ENCODE data around the gene EPS8L2.

Gene EPS8L2

DNA sequence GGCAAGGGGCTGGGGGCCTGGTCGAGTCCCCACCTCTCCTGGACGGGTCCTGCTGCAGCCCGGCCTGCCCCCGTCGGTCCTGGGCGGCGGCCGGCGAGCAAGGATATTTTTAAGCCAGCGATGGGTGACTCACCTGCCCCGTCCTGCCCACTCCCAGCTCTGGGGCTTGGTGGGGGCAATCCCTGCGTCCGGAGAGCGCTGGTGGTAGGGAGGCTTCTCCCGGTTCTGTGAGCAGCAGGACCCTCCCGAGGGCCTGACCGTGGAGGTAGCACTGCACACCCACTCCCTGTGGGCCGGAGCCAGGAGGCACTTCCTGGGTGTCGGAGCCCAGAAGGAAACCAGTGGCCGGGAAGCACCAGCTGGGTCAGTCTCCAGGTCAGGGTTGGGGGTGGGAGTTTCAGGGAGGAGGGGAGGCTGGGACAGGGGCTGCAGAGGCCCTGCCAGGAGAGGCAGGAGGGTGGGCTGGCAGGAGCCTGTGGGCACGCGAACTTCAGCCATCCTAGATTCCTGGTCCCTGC is 467 bp downstream of the EPS8L2 start:
- no peaks in the 10 kb centered on the region for H4K20me1 ChIP-seq (ENCODE audit: insufficient read depth, low read length, poor library complexity, severe bottlenecking)
- no peak overlapping the region for H3K4me2 ChIP-seq (ENCODE audit: low read depth, low read length, poor library complexity, severe bottlenecking)
- no peak overlapping the region for H3K4me3 ChIP-seq (ENCODE audit: low read length, poor library complexity, severe bottlenecking)
- H3K9ac ChIP-seq (ENCODE audit: low read depth, low read length, poor library complexity, severe bottlenecking), result no peak overlapping the region
- H3K79me2 ChIP-seq (ENCODE audit: insufficient read depth, low read length), result no peaks in the 10 kb centered on the region
- TF ChIP-seq EZH2phosphoT487 (IDR thresholded peaks at IDR 0.05; ENCODE audit: borderline replicate concordance) (no peak), CTCF (conservative IDR thresholded peaks at IDR 0.05; ENCODE audit: low read length) (no peak)
- no peak overlapping the region for H2AFZ ChIP-seq (ENCODE audit: low read length)
- no peaks in the 10 kb centered on the region for H3K27me3 ChIP-seq (ENCODE audit: insufficient read depth, low read length, poor library complexity, severe bottlenecking)
- H3K9me3 ChIP-seq (ENCODE audit: insufficient read depth, low read depth, low read length), result no peaks in the 10 kb centered on the region
- peaks cover 32% of the 10 kb centered on the region for H3K4me1 ChIP-seq (ENCODE audit: insufficient read depth, low read length, poor library complexity, severe bottlenecking)
- H3K36me3 ChIP-seq (ENCODE audit: insufficient read depth, low read length), result no peaks in the 10 kb centered on the region
- no peaks in the 10 kb centered on the region for H3F3A ChIP-seq (ENCODE audit: low read depth)
- H3K9me2 ChIP-seq (replicated peaks; ENCODE audit: low read depth, low read length), result no peaks in the 10 kb centered on the region

DNA sequence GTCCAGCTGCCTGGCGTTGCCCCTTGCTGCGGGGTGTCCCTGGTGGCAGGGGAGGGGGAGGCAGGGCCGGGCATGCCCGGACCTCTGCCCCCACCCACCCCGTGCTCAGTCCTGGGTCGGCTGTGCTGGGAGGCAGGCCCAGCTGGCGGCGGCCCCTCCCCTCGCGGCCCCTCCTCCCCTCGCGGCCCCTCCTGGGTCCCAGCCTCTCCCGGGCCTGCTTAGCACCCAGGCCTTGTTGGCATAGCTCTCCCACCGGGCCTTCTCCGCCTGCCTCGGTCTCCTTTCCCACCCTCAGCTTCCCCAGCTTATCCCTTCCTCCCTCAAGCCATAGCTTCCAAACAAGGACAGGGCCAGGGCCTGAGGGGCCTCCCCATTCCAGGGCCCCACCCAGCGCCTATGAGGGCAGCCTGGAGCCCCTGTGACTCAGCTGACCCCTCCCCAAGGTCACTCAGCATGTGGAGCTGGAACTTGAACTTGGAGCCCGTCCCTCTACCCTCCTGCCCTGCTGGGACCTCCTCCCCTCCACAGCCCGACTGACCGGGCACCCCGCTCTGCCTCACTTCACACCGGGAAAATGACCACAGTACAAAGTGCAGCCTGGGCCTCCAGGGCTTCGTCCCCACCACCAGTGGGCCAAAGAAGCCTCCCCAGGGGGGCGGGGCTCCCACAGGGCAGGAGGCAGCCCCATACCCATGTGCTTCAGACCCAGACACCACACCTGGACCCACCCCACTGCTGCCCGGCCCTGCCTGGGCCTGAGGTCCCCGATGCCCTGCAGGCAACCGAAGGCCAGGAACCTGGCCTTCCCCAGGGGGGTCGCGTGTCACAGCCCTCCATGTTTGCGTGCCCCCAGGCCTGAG is 1.2 kb downstream of the EPS8L2 start:
- no peak overlapping the region for H3K4me3 ChIP-seq (ENCODE audit: low read length, poor library complexity, severe bottlenecking)
- no peak overlapping the region for H2AFZ ChIP-seq (ENCODE audit: low read length)
- no peak overlapping the region for H3K4me2 ChIP-seq (ENCODE audit: low read depth, low read length, poor library complexity, severe bottlenecking)
- H4K20me1 ChIP-seq (ENCODE audit: insufficient read depth, low read length, poor library complexity, severe bottlenecking), result no peaks in the 10 kb centered on the region
- no peaks in the 10 kb centered on the region for H3K27me3 ChIP-seq (ENCODE audit: insufficient read depth, low read length, poor library complexity, severe bottlenecking)
- peaks cover 31% of the 10 kb centered on the region for H3K4me1 ChIP-seq (ENCODE audit: insufficient read depth, low read length, poor library complexity, severe bottlenecking)
- no peaks in the 10 kb centered on the region for H3K36me3 ChIP-seq (ENCODE audit: insufficient read depth, low read length)
- H3K9ac ChIP-seq (ENCODE audit: low read depth, low read length, poor library complexity, severe bottlenecking), result no peak overlapping the region
- no peak for TF ChIP-seq CTCF (conservative IDR thresholded peaks at IDR 0.05; ENCODE audit: low read length)
- TF ChIP-seq EZH2phosphoT487 (IDR thresholded peaks at IDR 0.05; ENCODE audit: borderline replicate concordance), result no peak
- H3K79me2 ChIP-seq (ENCODE audit: insufficient read depth, low read length), result no peaks in the 10 kb centered on the region
- H3K9me3 ChIP-seq (ENCODE audit: insufficient read depth, low read depth, low read length), result no peaks in the 10 kb centered on the region
- no peaks in the 10 kb centered on the region for H3F3A ChIP-seq (ENCODE audit: low read depth)
- H3K9me2 ChIP-seq (replicated peaks; ENCODE audit: low read depth, low read length), result no peaks in the 10 kb centered on the region

DNA sequence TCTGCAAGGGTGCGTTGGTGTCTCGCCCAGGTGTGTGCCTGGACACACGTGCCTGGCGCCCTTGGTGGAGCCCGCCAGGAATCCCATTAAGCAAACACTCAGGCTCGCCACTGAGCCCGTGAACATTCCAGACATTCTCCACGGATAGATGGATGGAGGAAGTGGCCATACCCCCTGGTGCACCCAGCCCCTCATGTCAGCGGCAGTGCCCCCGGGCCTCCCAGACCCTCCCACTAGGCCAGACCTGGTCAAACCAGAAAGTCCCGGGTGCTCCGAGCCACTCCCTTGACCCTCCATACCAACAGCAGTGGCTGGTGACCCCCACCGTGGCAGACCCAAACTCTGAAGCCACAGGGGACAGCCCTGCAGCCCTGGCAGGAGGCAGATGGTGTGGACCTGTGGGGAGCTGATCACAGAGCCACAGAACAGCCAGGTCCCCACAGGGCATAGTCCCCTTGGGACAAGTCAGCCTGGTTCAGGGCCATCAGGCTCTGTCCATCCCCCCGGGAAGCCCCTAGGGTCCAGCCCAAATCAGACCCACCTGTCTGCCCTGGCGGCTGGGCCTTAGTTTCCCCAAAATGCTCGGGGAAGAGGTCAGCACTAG is 1.9 kb downstream of the EPS8L2 start:
- H3F3A ChIP-seq (ENCODE audit: low read depth), result no peaks in the 10 kb centered on the region
- no peaks in the 10 kb centered on the region for H3K9me2 ChIP-seq (replicated peaks; ENCODE audit: low read depth, low read length)
- no peaks in the 10 kb centered on the region for H3K79me2 ChIP-seq (ENCODE audit: insufficient read depth, low read length)
- no peak overlapping the region for H3K4me2 ChIP-seq (ENCODE audit: low read depth, low read length, poor library complexity, severe bottlenecking)
- no peak overlapping the region for H2AFZ ChIP-seq (ENCODE audit: low read length)
- no peaks in the 10 kb centered on the region for H3K27me3 ChIP-seq (ENCODE audit: insufficient read depth, low read length, poor library complexity, severe bottlenecking)
- no peaks in the 10 kb centered on the region for H4K20me1 ChIP-seq (ENCODE audit: insufficient read depth, low read length, poor library complexity, severe bottlenecking)
- no peaks in the 10 kb centered on the region for H3K9me3 ChIP-seq (ENCODE audit: insufficient read depth, low read depth, low read length)
- no peak for TF ChIP-seq EZH2phosphoT487 (IDR thresholded peaks at IDR 0.05; ENCODE audit: borderline replicate concordance)
- no peak for TF ChIP-seq CTCF (conservative IDR thresholded peaks at IDR 0.05; ENCODE audit: low read length)
- peaks cover 24% of the 10 kb centered on the region for H3K4me1 ChIP-seq (ENCODE audit: insufficient read depth, low read length, poor library complexity, severe bottlenecking)
- no peak overlapping the region for H3K9ac ChIP-seq (ENCODE audit: low read depth, low read length, poor library complexity, severe bottlenecking)
- no peaks in the 10 kb centered on the region for H3K36me3 ChIP-seq (ENCODE audit: insufficient read depth, low read length)
- no peak overlapping the region for H3K4me3 ChIP-seq (ENCODE audit: low read length, poor library complexity, severe bottlenecking)
